Activated T-cell treated with anti-CD3 and anti-CD28 coated beads, Interleukin-2, amount 50 U/mL, for 4 hours (primary cell): ENCODE measurements around the gene SHROOM3. TPM values are rescaled to one million over a fixed set of nuclear protein-coding genes. Genes with fewer than 3 reads are reported as not detected.

ENCODE experiments used
- ATAC-seq, 2 donors: fragments of 200-7000 bp; cut with Tn5 transposase; one replicate each; pipeline ENCODE4 v1.10.0; 2021
- DNase-seq: peaks from one replicate; pipeline ENCODE4 v3.0.0-alpha.2; 2020
- H3K27me3 Mint-ChIP-seq: one replicate; pipeline ENCODE4 v1.8.0; 2021; ENCODE audit warnings: low read depth, mixed read lengths
- H3K36me3 Mint-ChIP-seq: one replicate; pipeline ENCODE4 v1.8.0; 2022; ENCODE audit warnings: mixed read lengths; ENCODE audit not compliant: insufficient read depth
- H3K4me1 Mint-ChIP-seq: one replicate; pipeline ENCODE4 v1.8.0; 2021; ENCODE audit warnings: low read depth, mixed read lengths
- H3K4me3 Mint-ChIP-seq: one replicate; pipeline ENCODE4 v1.8.0; 2021; ENCODE audit warnings: mild to moderate bottlenecking, moderate library complexity, mixed read lengths
- H3K9me3 Mint-ChIP-seq: one replicate; pipeline ENCODE4 v1.8.0; 2021; ENCODE audit warnings: mixed read lengths
- total RNA-seq, 3 donors: library from RNA; stranded (reverse); gene quantifications; one replicate each; pipeline ENCODE4 v1.2.1, GENCODE V29; 2021

SHROOM3 gene
- total RNA-seq, 3 donors from 2014 or later: 0.05 to 0.33 (median 0.08) TPM

DNA sequence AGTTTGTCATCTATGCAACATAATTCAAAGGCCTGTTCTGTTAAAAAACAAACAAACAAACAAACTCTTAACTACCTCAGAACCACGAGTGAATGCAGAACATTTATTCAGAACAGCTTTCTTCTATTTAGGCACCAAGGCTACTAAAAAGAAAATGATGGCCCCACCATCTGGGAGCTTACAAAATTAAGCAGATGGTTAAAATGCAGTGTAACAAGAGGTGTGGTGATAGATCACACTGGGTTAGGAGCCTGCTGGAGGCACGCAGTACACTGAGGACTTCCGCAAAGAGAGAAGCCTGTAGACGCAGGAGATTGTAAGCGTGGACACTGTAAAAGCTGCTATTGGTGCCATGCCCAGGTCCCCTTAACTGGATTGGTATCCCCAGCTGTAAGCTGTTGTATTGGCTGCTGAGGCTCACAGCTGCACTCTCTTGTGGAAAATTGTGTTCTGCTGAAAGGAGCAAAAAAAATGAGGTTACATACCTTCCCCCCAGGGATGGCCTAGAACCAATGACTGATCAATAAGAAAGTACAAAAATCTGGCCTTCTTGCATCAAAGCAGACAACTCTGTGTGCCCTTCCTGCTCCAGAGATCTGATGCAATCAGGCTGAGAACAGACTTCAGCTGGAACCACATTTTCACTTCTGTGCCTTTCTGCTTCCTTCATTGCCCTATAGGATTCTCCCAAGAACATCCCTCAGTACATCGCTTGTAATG is 60.0 kb downstream of the SHROOM3 start:
- ATAC-seq (no peak), DNase-seq (no peak)
- Mint-ChIP-seq H3K9me3 (no peaks in the 10 kb centered on the region), H3K27me3 (no peaks in the 10 kb centered on the region), H3K36me3 (no peaks in the 10 kb centered on the region), H3K4me3 (no peak overlapping the region), H3K4me1 (no peaks in the 10 kb centered on the region)

DNA sequence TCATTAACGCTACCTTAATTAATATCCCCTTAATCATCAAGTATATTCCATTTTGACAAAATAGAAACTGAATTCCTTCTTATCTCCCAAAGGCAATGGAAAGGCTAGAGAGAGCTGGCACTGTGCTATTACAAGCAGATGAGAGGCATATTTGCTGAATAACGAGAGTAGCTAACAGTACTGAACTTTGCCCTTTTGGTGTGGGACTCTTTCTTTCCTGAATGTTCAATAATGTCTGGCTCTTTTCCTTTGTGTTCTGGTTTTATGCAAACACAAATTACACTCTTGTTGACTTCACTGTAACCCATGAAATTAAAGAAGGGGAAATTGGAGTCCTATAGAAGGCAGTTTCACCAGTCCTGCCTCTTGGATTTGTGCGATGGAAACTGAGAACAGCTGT is 63.5 kb downstream of the SHROOM3 start:
- H3K4me3 Mint-ChIP-seq: no peak overlapping the region
- DNase-seq (no peak), ATAC-seq (no peak)
- H3K4me1 Mint-ChIP-seq: no peaks in the 10 kb centered on the region
- no peaks in the 10 kb centered on the region for H3K9me3 Mint-ChIP-seq
- no peaks in the 10 kb centered on the region for H3K36me3 Mint-ChIP-seq
- H3K27me3 Mint-ChIP-seq: no peaks in the 10 kb centered on the region

DNA sequence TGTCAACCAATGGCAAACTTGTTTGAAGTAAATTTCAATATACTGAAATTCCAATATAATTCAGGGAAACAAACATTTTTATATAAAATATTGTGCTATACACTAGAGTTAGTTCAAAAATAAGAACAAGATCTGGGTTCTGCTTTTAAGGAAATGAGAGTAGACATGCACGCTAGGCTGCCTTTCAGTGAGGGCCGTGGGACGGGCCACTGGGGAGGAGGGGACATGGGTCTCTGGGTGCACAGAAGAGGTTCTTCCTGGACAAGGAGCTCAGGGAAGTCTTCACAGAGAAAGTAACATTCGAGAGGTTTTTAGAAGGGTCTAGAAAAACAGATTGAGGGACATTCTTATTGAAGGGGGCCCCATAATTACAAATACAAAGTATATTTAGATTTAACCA is 64.4 kb downstream of the SHROOM3 start:
- Mint-ChIP-seq H3K4me1 (no peaks in the 10 kb centered on the region), H3K27me3 (peaks cover 3% of the 10 kb centered on the region), H3K9me3 (no peaks in the 10 kb centered on the region), H3K36me3 (no peaks in the 10 kb centered on the region), H3K4me3 (no peak overlapping the region)
- DNase-seq (no peak), ATAC-seq (no peak)

DNA sequence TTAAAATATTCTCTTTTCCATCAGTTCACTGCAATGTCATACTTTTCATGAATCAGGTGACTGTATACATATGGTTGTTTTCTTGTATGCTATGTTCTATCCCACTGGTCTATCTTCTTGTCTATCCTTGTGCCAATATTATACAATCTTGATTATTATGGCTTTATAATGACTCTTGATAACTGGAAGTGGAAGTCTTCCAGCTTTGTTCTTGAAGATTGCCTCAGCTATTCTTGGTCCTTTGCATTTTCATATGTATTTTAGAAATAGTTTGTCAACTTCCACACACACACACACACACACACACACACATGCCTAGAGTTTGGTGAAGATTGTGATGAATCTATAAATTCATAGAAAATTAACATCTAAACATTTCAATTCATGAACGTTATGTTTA is 67.9 kb downstream of the SHROOM3 start:
- Mint-ChIP-seq H3K27me3 (peaks cover 5% of the 10 kb centered on the region), H3K4me1 (no peaks in the 10 kb centered on the region), H3K36me3 (no peaks in the 10 kb centered on the region), H3K9me3 (no peaks in the 10 kb centered on the region), H3K4me3 (no peak overlapping the region)
- DNase-seq (no peak), ATAC-seq (no peak)

DNA sequence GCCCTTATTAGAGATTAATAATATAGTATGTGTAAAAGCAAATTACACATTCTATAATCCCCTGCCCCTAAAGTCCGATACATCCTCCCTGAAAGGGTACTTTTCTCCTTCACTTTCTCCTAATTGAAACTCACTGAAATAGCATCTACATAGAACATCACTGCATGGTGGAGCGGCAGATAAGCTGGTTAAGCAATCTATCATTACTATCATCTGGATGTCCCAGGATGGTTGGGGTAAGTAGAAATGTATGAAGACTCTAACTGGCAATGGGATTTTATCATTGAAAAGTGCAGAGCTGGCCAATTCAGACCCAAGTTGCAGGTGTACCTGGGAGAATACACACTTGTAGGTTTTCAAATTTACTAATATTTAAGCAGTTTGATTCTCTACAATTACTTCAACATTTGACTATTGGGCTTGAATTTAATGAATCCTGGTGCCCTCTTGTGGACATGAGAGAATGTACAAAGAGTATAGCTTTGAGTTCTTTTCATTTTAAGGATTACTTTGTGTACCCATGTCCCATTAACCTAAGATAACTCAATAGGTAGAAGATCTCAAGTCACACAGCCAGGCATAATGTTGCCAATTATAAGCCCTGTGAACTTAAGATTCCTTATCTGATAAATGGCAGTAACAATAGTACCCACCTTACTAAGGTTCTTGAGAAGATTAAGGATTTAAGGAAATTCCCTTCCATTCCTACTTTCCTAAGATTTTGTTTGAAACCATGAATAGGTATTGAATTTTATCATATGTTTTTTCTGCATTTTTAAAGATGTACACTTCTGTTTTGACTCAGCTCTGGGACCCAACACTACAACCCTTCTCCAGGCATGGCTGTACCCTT is 69.8 kb downstream of the SHROOM3 start:
- H3K27me3 Mint-ChIP-seq: peaks cover 6% of the 10 kb centered on the region
- ATAC-seq (no peak), DNase-seq (no peak)
- no peak overlapping the region for H3K4me3 Mint-ChIP-seq
- no peaks in the 10 kb centered on the region for H3K36me3 Mint-ChIP-seq
- no peaks in the 10 kb centered on the region for H3K4me1 Mint-ChIP-seq
- H3K9me3 Mint-ChIP-seq: no peaks in the 10 kb centered on the region

DNA sequence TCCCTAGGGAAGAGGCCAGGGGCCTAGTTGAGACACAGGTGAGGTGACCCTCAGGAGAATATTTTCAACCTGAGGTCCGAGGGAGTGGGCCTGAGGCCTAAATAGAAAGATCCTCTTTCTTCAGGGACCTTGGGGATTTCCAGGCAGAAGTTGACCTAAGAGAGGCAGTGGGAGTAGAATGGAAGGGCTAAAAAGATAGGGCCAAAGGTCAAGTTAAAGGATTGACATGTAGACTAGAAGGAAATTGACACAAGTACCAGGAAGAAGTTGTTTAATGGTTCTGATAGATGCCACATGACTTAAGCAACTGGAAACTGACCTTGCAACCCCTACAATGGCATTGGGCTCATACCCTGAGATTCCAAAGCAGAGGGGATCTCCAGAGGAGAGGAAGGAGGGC is 76.9 kb downstream of the SHROOM3 start:
- H3K27me3 Mint-ChIP-seq: peaks cover 5% of the 10 kb centered on the region
- no peak for ATAC-seq
- DNase-seq: no peak
- H3K4me1 Mint-ChIP-seq: no peaks in the 10 kb centered on the region
- H3K4me3 Mint-ChIP-seq: no peak overlapping the region
- H3K9me3 Mint-ChIP-seq: peaks cover 3% of the 10 kb centered on the region
- no peaks in the 10 kb centered on the region for H3K36me3 Mint-ChIP-seq

DNA sequence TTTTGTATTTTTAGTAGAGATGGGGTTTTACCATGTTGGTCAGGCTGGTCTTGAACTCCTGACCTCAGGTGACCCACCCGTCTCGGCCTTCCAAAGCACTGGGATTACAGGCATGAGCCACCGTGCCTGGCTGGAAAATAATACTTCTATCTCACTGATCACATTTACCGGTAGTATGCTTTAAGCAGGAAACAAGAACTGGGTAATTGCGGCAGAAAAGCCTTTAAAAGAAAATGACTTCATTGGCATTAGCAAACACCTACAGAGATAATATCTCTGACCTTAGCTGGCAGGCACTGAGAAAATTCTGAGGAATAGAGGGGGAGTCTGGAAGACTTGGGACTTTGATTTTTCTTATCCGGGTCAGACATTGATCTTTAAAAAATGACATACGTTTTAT is 78.5 kb downstream of the SHROOM3 start:
- Mint-ChIP-seq H3K4me3 (no peak overlapping the region), H3K27me3 (peaks cover 5% of the 10 kb centered on the region), H3K9me3 (peaks cover 3% of the 10 kb centered on the region), H3K4me1 (no peaks in the 10 kb centered on the region), H3K36me3 (no peaks in the 10 kb centered on the region)
- ATAC-seq (no peak), DNase-seq (no peak)

DNA sequence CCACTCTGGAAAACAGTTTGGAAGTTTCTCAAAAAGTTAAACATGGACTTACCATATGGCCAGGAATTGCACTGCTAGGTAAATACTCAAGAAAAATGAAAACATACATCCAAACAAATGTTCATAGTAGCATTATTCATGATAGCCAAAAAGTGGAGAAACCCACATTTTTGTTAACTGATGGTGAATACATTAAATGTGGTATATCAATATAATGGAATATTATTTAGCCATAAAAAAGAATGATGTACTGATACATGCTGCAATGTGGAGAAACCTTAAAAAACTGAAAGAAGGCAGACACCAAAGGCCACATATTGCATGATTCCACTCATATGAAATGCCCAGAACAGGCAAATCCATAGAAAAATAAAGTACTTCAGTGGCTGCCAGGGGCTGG is 79.1 kb downstream of the SHROOM3 start:
- DNase-seq (no peak), ATAC-seq (no peak)
- Mint-ChIP-seq H3K4me3 (no peak overlapping the region), H3K27me3 (peaks cover 5% of the 10 kb centered on the region), H3K36me3 (no peaks in the 10 kb centered on the region), H3K4me1 (no peaks in the 10 kb centered on the region), H3K9me3 (peaks cover 3% of the 10 kb centered on the region)

DNA sequence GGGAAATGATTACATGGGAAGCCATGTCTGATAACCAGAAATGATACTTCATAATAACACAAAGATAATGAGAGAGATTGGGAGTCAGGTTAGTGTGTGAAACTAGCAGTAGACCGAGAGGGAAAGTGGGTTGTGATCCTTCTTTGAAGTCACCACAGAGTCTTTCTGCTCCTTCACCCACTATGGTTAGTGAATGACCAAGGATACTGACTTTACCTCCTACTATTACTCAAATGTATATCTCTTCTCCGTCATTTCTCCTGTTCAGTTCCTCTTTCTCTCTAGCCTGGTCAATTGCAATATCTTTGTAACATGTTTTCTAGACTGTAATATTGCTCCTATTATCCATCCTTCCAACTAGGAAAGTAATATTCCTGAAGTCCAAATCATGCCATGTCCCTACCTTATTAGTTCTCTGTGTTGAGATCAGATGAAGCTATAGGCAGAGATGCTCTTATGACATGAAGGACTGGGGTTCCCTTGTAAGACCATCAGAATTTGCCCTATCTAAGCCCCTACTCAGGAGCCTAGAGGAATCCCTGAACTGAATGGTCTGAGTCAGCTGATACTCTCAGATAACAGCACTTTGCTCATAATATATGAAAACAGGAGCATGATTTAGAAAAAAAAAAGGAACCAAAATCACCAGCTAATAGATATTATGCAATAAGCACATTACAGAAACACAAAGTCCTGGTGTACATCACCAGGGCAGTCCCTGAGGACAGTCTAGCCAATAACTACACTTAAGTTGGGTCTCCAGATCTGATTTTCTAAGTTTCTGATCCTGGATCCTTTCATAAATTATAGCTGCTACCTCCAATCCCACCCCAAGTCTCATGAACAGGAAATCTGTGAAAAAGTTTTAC is 81.2 kb downstream of the SHROOM3 start:
- Mint-ChIP-seq H3K4me1 (no peaks in the 10 kb centered on the region), H3K36me3 (no peaks in the 10 kb centered on the region), H3K27me3 (peaks cover 3% of the 10 kb centered on the region), H3K9me3 (peaks cover 3% of the 10 kb centered on the region), H3K4me3 (no peak overlapping the region)
- DNase-seq (no peak), ATAC-seq (no peak)

DNA sequence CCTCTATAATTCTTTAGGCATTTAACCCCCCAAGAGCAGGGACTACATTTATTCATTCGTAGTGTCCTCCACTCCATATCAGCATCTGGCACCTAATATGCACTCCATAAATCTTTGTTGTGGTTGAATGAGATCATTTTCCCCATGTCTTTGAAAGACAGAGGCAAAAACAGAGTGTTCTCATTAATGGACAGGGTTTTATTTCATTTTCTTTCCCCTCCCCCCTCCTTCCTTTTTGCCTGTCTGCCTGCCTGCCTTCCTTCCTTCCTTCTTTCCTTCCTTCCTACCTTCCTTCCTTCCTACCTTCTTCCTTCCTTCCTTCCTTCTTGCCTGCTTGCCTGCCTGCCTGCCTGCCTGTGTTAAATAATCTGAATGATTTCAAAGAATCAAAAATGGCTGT is 83.2 kb downstream of the SHROOM3 start:
- H3K4me3 Mint-ChIP-seq: no peak overlapping the region
- no peak for ATAC-seq

DNA sequence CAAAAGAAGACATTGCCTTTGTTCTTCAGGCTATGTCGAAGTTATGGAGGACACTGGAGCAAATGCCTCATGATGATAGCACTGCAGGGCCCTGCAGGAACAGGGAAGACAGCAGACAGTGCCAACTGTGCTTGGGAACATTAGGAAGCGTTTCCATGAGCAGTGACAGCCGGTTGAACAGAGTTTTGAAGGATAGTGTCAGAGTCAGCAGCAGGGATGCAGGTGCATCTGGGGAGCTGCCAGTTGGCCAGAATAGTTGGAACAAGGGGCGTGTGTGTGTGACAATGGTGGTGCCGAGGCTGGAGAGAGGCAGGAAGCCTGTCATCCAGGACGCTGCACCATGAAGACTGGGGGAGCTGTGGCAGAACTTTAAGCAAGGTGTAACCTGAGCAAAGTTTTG is 88.6 kb downstream of the SHROOM3 start:
- Mint-ChIP-seq H3K9me3 (no peaks in the 10 kb centered on the region), H3K27me3 (peaks cover 2% of the 10 kb centered on the region), H3K36me3 (no peaks in the 10 kb centered on the region), H3K4me3 (no peak overlapping the region), H3K4me1 (no peaks in the 10 kb centered on the region)
- DNase-seq (no peak), ATAC-seq (no peak)

More for the DNA sequence above, 83.2 kb downstream of the SHROOM3 start:
- H3K36me3 Mint-ChIP-seq: no peaks in the 10 kb centered on the region
- DNase-seq: no peak
- peaks cover 3% of the 10 kb centered on the region for H3K9me3 Mint-ChIP-seq
- H3K27me3 Mint-ChIP-seq: peaks cover 3% of the 10 kb centered on the region
- no peaks in the 10 kb centered on the region for H3K4me1 Mint-ChIP-seq

DNA sequence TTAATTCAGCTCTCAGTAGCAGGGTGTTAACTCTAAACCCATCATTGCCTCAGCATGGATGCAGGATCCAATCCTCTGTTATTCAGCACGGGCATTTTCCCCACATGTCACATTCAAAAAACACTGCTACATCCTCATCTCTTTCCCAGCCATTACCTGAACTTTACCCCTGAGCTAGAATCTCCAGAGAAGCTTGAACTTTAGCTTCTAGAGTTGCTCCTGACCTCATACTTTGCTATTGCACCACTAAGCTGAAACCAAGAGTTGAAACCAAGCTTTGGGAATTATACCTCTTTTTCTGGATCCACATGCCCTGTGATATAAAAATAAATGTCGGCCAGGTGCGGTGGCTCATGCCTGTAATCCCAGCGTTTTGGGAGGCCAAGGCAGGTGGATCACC is 90.7 kb downstream of the SHROOM3 start:
- Mint-ChIP-seq H3K4me3 (no peak overlapping the region), H3K36me3 (no peaks in the 10 kb centered on the region)
- ATAC-seq: no peak

DNA sequence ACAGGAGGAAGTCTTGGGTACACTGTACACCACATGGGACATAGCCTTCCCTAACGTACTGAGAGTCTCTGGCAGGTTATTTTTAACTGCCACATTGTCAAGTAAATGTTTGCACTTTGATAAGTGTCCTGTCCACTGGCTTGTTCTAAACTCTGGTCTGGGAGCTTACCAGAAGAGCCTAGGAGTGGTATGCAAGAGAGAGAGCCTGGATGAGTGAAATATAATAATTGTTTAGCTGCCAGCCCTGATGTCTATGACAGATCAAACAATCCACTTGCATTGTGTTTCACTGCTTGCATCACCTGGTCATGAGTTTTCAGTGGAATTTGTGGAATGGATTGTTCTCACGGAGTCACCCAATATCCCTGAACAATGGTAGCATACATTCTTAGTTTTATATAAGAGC is 91.6 kb downstream of the SHROOM3 start:
- Mint-ChIP-seq H3K4me3 (no peak overlapping the region), H3K36me3 (no peaks in the 10 kb centered on the region), H3K9me3 (no peaks in the 10 kb centered on the region), H3K27me3 (peaks cover 9% of the 10 kb centered on the region), H3K4me1 (no peaks in the 10 kb centered on the region)
- DNase-seq: no peak
- ATAC-seq: no peak

More for the DNA sequence above, 90.7 kb downstream of the SHROOM3 start:
- H3K9me3 Mint-ChIP-seq: no peaks in the 10 kb centered on the region
- no peaks in the 10 kb centered on the region for H3K4me1 Mint-ChIP-seq
- peaks cover 9% of the 10 kb centered on the region for H3K27me3 Mint-ChIP-seq
- DNase-seq: no peak

DNA sequence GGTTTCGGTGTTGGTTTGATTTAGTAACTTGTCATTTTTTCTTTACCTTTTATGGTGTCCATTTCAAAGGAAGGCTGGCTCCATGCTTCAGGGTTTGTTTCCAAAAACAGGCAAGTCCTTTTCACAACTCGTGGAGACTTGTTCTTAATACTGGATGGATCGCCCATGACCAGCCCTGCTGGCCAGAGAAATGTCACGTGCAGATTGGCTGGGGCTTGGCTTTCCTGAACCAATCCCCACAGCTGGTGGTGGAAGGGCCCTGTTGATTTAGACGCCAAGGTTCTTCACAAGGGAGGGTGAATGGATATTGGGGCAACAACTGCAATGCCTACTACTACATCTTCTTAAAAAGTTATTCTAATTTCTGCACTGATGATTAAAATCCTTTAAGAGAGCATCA is 92.6 kb downstream of the SHROOM3 start:
- Mint-ChIP-seq H3K4me1 (no peaks in the 10 kb centered on the region), H3K9me3 (no peaks in the 10 kb centered on the region), H3K4me3 (no peak overlapping the region), H3K27me3 (peaks cover 12% of the 10 kb centered on the region), H3K36me3 (no peaks in the 10 kb centered on the region)
- DNase-seq: no peak
- ATAC-seq: no peak
